ENCODE measurements around the gene TRIM50. TPM values are rescaled to one million over a fixed set of nuclear protein-coding genes. Genes with fewer than 3 reads are reported as not detected.

TRIM50 gene
- total and polyA plus RNA-seq, 4 donors = 0.14 to 1.4 (median 0.15) TPM

- Histone ChIP-seq H3K27ac (ENCODE audit: low read depth in 1 of 2, low read length in 2 of 2) (no peak overlapping the region), H3K4me3 (ENCODE audit: low read depth in 1 of 3, low read length in 3 of 3) (no peak overlapping the region), H3K27me3 (ENCODE audit: control insufficient read depth in 4 of 4, insufficient read depth in 4 of 4, low read length in 3 of 4) (no peaks in the 10 kb centered on the region), H3K36me3 (ENCODE audit: control insufficient read depth in 4 of 4, insufficient read depth in 3 of 4, low read depth in 1 of 4, low read length in 3 of 4) (no peaks in the 10 kb centered on the region), H3K9me3 (ENCODE audit: control insufficient read depth in 4 of 4, low read length in 3 of 4) (no peaks in the 10 kb centered on the region), H3K9ac (ENCODE audit: low read depth in 1 of 2, low read length in 2 of 2) (no peak overlapping the region), H3K4me1 (ENCODE audit: control insufficient read depth in 4 of 4, insufficient read depth in 4 of 4, low read length in 3 of 4) (no peaks in the 10 kb centered on the region)
- WGBS = 84% methylated on average over 9 of the region's 9 CpGs
- DNase-seq (ENCODE audit: low spot score) = no peak
- no peak for TF ChIP-seq ATF3 (IDR thresholded peaks at IDR 0.05)
- TF ChIP-seq EGR1 (IDR thresholded peaks at IDR 0.05; ENCODE audit: low read depth in 2 of 2) = no peak
- no peak for TF ChIP-seq REST (IDR thresholded peaks at IDR 0.05)
- TF ChIP-seq GABPA (IDR thresholded peaks at IDR 0.05 in 1 of 2, conservative IDR thresholded peaks at IDR 0.05 in 1 of 2) = no peak
- TF ChIP-seq HNF4G (IDR thresholded peaks at IDR 0.05) = no peak
- no peak for TF ChIP-seq HNF4A (conservative IDR thresholded peaks at IDR 0.05)
- TF ChIP-seq YY1 (IDR thresholded peaks at IDR 0.05) = no peak
- TF ChIP-seq RAD21 (IDR thresholded peaks at IDR 0.05) = no peak
- TF ChIP-seq RXRA (IDR thresholded peaks at IDR 0.05) = no peak
- TF ChIP-seq SP1 (IDR thresholded peaks at IDR 0.05) = no peak
- TF ChIP-seq MAX (IDR thresholded peaks at IDR 0.05) = no peak
- TF ChIP-seq FOXA1 (IDR thresholded peaks at IDR 0.05) = no peak
- TF ChIP-seq ZBTB33 (IDR thresholded peaks at IDR 0.05) = no peak
- TF ChIP-seq NR2F2 (IDR thresholded peaks at IDR 0.05) = no peak
- TF ChIP-seq TAF1 (conservative IDR thresholded peaks at IDR 0.05) = no peak
- no peak for TF ChIP-seq JUND (IDR thresholded peaks at IDR 0.05)
- TF ChIP-seq FOXA2 (IDR thresholded peaks at IDR 0.05) = no peak
- no peak for TF ChIP-seq CTCF (IDR thresholded peaks at IDR 0.05; ENCODE audit: low read depth, low read length, missing input control)
These were observed 11.4 kb downstream of the TRIM50 start for GRCh38 chr7:73316521-73316920.

Data from liver (tissue), 9 donors.